ENCODE results near the gene UIMC1. TPM values are rescaled to one million over a fixed set of nuclear protein-coding genes. Genes with fewer than 3 reads are reported as not detected.

UIMC1 gene
- total and polyA plus RNA-seq, 2 donors (not counting 1 experiment from before 2014, with no cell fraction given): 49.2 to 98.1 TPM

- no peaks in the 10 kb centered on the region for H3K79me2 ChIP-seq (ENCODE audit: control insufficient read depth, insufficient read depth, low read length)
- H3K36me3 ChIP-seq (replicated peaks in 1 of 2; ENCODE audit: control extremely low read depth in 1 of 2, control insufficient read depth in 1 of 2, extremely low read depth in 1 of 2, insufficient read depth in 2 of 2, low read length in 1 of 2): no peaks in the 10 kb centered on the region
- no peaks in the 10 kb centered on the region for H3K4me1 ChIP-seq (ENCODE audit: control insufficient read depth in 2 of 2, insufficient read depth in 2 of 2, low read length in 2 of 2)
- TF ChIP-seq EZH2 (IDR thresholded peaks at IDR 0.05; ENCODE audit: borderline replicate concordance, insufficient read depth, low read depth, low read length, poor library complexity, severe bottlenecking): no peak
- TF ChIP-seq, protein P1, sequence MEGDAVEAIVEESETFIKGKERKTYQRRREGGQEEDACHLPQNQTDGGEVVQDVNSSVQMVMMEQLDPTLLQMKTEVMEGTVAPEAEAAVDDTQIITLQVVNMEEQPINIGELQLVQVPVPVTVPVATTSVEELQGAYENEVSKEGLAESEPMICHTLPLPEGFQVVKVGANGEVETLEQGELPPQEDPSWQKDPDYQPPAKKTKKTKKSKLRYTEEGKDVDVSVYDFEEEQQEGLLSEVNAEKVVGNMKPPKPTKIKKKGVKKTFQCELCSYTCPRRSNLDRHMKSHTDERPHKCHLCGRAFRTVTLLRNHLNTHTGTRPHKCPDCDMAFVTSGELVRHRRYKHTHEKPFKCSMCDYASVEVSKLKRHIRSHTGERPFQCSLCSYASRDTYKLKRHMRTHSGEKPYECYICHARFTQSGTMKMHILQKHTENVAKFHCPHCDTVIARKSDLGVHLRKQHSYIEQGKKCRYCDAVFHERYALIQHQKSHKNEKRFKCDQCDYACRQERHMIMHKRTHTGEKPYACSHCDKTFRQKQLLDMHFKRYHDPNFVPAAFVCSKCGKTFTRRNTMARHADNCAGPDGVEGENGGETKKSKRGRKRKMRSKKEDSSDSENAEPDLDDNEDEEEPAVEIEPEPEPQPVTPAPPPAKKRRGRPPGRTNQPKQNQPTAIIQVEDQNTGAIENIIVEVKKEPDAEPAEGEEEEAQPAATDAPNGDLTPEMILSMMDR (IDR thresholded peaks at IDR 0.05): no peak
- intact Hi-C loops (cut with micrococcal nuclease): no loop called here
- no peak overlapping the region for H2AFZ ChIP-seq (ENCODE audit: insufficient read depth, low read depth, low read length, poor library complexity, severe bottlenecking)
- POLR2A ChIA-PET: no interaction called here
- no peak overlapping the region for H3K27ac ChIP-seq (ENCODE audit: low read length in 2 of 2)
- no peaks in the 10 kb centered on the region for H4K20me1 ChIP-seq (ENCODE audit: control insufficient read depth, insufficient read depth, low read length, poor library complexity, severe bottlenecking)
- Mint-ChIP-seq H3K4me1 (no peaks in the 10 kb centered on the region), H3K9me3 (ENCODE audit: insufficient read depth) (no peaks in the 10 kb centered on the region), H3K27me3 (peaks cover 18% of the 10 kb centered on the region), H3K4me3 (no peak overlapping the region), H3K27ac (no peak overlapping the region)
- H3K9ac ChIP-seq (ENCODE audit: low read length): no peak overlapping the region
- whole genome bisulfite sequencing (ENCODE audit: insufficient coverage): 77% methylated on average over 9 of the region's 9 CpGs
- CTCF ChIA-PET: no interaction called here
- ATAC-seq (ENCODE audit: low read depth) (no peak), DNase-seq (no peak)
- H3K27me3 ChIP-seq (replicated peaks in 1 of 4; ENCODE audit: control extremely low read depth in 1 of 4, control insufficient read depth in 3 of 4, insufficient read depth in 4 of 4, low read length in 3 of 4): peaks cover 0 to 7% (median 0%) of the 10 kb centered on the region in 4 experiments
- no peak overlapping the region for H3K4me2 ChIP-seq (replicated peaks; ENCODE audit: low read depth, low read length, poor library complexity, severe bottlenecking)
- H3K9me3 ChIP-seq (ENCODE audit: control extremely low read depth in 1 of 3, control insufficient read depth in 2 of 3, insufficient read depth in 1 of 3, low read length in 2 of 3): peaks cover 0 to 4% (median 0%) of the 10 kb centered on the region in 3 donors
- no peak overlapping the region for H3K4me3 ChIP-seq (ENCODE audit: control extremely low read depth in 1 of 5, extremely low read depth in 1 of 5, insufficient read depth in 1 of 5, low read depth in 2 of 5, low read length in 4 of 5)
These were observed 115.1 kb downstream of the UIMC1 start for GRCh38 chr5:176891331-176891958.

DNA sequence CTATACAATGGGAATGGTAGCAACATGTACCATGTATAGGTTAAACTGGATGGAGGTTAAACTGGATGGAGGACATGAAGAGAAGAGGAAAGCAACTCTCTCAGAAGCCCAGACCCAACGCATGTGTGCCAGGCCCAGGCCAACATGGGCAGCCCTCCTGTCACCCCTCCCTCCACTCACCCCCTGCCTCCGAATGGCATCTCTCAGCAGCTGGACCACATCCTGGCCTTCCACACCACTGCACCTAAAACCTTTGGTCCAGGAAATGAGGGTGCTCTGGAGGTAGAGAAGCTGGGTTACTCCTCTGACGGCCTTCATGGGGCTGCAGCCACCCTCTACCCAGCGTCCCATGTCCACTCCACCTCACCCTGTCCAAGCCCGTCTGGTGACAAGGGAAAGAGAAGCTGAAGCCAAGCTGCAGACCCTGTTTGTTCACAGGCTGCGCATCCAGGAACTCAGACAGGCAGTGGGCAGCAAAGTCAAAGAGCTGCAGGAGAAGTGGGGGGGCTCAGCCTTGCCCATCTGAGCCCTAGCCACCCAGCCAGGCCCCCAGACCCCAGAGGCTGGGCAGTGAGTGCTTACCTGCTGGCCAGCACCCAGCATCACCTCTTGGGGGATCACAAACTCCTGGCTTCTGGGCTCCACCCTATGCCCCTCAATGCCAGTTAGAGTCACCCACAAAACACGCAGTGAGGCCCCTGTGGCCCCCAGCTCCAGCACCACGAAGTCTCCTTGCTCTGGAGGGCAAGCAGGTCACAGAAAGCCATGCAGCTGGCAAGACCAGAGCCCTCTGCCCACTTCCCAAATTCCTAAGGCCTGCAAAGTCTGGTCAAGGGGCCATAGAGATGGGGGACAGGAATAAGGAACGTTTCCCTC lies 115.9 kb downstream of the UIMC1 start:
- Histone ChIP-seq H3K9me3 (ENCODE audit: control extremely low read depth in 1 of 3, control insufficient read depth in 2 of 3, insufficient read depth in 1 of 3, low read length in 2 of 3) (peaks cover 0 to 1% (median 0%) of the 10 kb centered on the region in 3 donors), H3K36me3 (replicated peaks in 1 of 2; ENCODE audit: control extremely low read depth in 1 of 2, control insufficient read depth in 1 of 2, extremely low read depth in 1 of 2, insufficient read depth in 2 of 2, low read length in 1 of 2) (no peaks in the 10 kb centered on the region), H3K9ac (ENCODE audit: low read length) (no peak overlapping the region), H3K79me2 (ENCODE audit: control insufficient read depth, insufficient read depth, low read length) (no peaks in the 10 kb centered on the region), H3K4me1 (ENCODE audit: control insufficient read depth in 2 of 2, insufficient read depth in 2 of 2, low read length in 2 of 2) (no peaks in the 10 kb centered on the region), H2AFZ (ENCODE audit: insufficient read depth, low read depth, low read length, poor library complexity, severe bottlenecking) (no peak overlapping the region), H3K27me3 (replicated peaks in 1 of 4; ENCODE audit: control extremely low read depth in 1 of 4, control insufficient read depth in 3 of 4, insufficient read depth in 4 of 4, low read length in 3 of 4) (peaks cover 0 to 7% (median 0%) of the 10 kb centered on the region in 4 experiments), H4K20me1 (ENCODE audit: control insufficient read depth, insufficient read depth, low read length, poor library complexity, severe bottlenecking) (no peaks in the 10 kb centered on the region), H3K27ac (ENCODE audit: low read length in 2 of 2) (no peak overlapping the region), H3K4me2 (replicated peaks; ENCODE audit: low read depth, low read length, poor library complexity, severe bottlenecking) (no peak overlapping the region), H3K4me3 (ENCODE audit: control extremely low read depth in 1 of 5, extremely low read depth in 1 of 5, insufficient read depth in 1 of 5, low read depth in 2 of 5, low read length in 4 of 5) (no peak overlapping the region)
- H3K4me3 Mint-ChIP-seq: no peak overlapping the region
- H3K27me3 Mint-ChIP-seq: peaks cover 18% of the 10 kb centered on the region
- no peaks in the 10 kb centered on the region for H3K9me3 Mint-ChIP-seq (ENCODE audit: insufficient read depth)
- intact Hi-C loops (cut with micrococcal nuclease): no loop called here
- 66% methylated on average over 7 of the region's 9 CpGs for WGBS (ENCODE audit: insufficient coverage)
- no peak for ATAC-seq (ENCODE audit: low read depth)
- CTCF ChIA-PET: no interaction called here
- no peak overlapping the region for H3K27ac Mint-ChIP-seq
- TF ChIP-seq EZH2 (IDR thresholded peaks at IDR 0.05; ENCODE audit: borderline replicate concordance, insufficient read depth, low read depth, low read length, poor library complexity, severe bottlenecking): no peak
- TF ChIP-seq, protein P1 (IDR thresholded peaks at IDR 0.05): no peak
- H3K4me1 Mint-ChIP-seq: no peaks in the 10 kb centered on the region
- POLR2A ChIA-PET: no interaction called here
- no peak for DNase-seq

All from B cell (primary cell).